ENCODE measurements around the gene IQGAP2. TPM values are rescaled to one million over a fixed set of nuclear protein-coding genes. Genes with fewer than 3 reads are reported as not detected.

Gene IQGAP2
- total RNA-seq, 1 experiment from 2014 or later, result 13.4 TPM

- BruUV-seq (replicated peaks), result no TSS peak
- DNase-seq, result no peak
- H3K27ac Mint-ChIP-seq (ENCODE audit: unreplicated experiment), result no peak overlapping the region
- CTCF ChIA-PET, result no interaction called here
- H3K4me3 Mint-ChIP-seq (ENCODE audit: low read depth, unreplicated experiment), result no peak overlapping the region
- H3K9me3 Mint-ChIP-seq (ENCODE audit: low read depth, unreplicated experiment), result no peaks in the 10 kb centered on the region
- H3K36me3 Mint-ChIP-seq (ENCODE audit: insufficient read depth, unreplicated experiment), result no peaks in the 10 kb centered on the region
- no peaks in the 10 kb centered on the region for H3K27me3 Mint-ChIP-seq (ENCODE audit: unreplicated experiment)
- TF ChIP-seq CTCF (IDR thresholded peaks at IDR 0.05; ENCODE audit: unreplicated experiment), result no peak
- peaks cover 19% of the 10 kb centered on the region for H3K4me1 Mint-ChIP-seq (ENCODE audit: low read depth, unreplicated experiment)
- intact Hi-C loops (cut with micrococcal nuclease; ENCODE audit: unreplicated experiment), result no loop called here
Measured at GRCh38 chr5:76684756-76685519, 281.9 kb downstream of the IQGAP2 start.

- no peaks in the 10 kb centered on the region for H3K27me3 Mint-ChIP-seq (ENCODE audit: unreplicated experiment)
- TF ChIP-seq CTCF (IDR thresholded peaks at IDR 0.05; ENCODE audit: unreplicated experiment), result no peak
- no peaks in the 10 kb centered on the region for H3K9me3 Mint-ChIP-seq (ENCODE audit: low read depth, unreplicated experiment)
- intact Hi-C loops (cut with micrococcal nuclease; ENCODE audit: unreplicated experiment), result no loop called here
- no peak for DNase-seq
- H3K4me1 Mint-ChIP-seq (ENCODE audit: low read depth, unreplicated experiment), result peaks cover 26% of the 10 kb centered on the region
- BruUV-seq (replicated peaks), result no TSS peak
- CTCF ChIA-PET, result no interaction called here
- H3K36me3 Mint-ChIP-seq (ENCODE audit: insufficient read depth, unreplicated experiment), result no peaks in the 10 kb centered on the region
- no peak overlapping the region for H3K4me3 Mint-ChIP-seq (ENCODE audit: low read depth, unreplicated experiment)
- no peak overlapping the region for H3K27ac Mint-ChIP-seq (ENCODE audit: unreplicated experiment)
Measured at GRCh38 chr5:76685704-76686103, 282.6 kb downstream of the IQGAP2 start.

GRCh38 chr5:76688212-76688611, 285.1 kb downstream of the IQGAP2 start:
- Mint-ChIP-seq H3K4me3 (ENCODE audit: low read depth, unreplicated experiment) (no peak overlapping the region), H3K4me1 (ENCODE audit: low read depth, unreplicated experiment) (peaks cover 44% of the 10 kb centered on the region), H3K36me3 (ENCODE audit: insufficient read depth, unreplicated experiment) (no peaks in the 10 kb centered on the region), H3K27ac (ENCODE audit: unreplicated experiment) (no peak overlapping the region), H3K9me3 (ENCODE audit: low read depth, unreplicated experiment) (no peaks in the 10 kb centered on the region), H3K27me3 (ENCODE audit: unreplicated experiment) (no peaks in the 10 kb centered on the region)
- BruUV-seq (replicated peaks), result no TSS peak
- CTCF ChIA-PET, result no interaction called here
- intact Hi-C loops (cut with micrococcal nuclease; ENCODE audit: unreplicated experiment), result no loop called here
- TF ChIP-seq CTCF (IDR thresholded peaks at IDR 0.05; ENCODE audit: unreplicated experiment), result no peak
- no peak for DNase-seq

- no peaks in the 10 kb centered on the region for H3K36me3 Mint-ChIP-seq (ENCODE audit: insufficient read depth, unreplicated experiment)
- TF ChIP-seq CTCF (IDR thresholded peaks at IDR 0.05; ENCODE audit: unreplicated experiment), result no peak
- no peaks in the 10 kb centered on the region for H3K9me3 Mint-ChIP-seq (ENCODE audit: low read depth, unreplicated experiment)
- no peak overlapping the region for H3K27ac Mint-ChIP-seq (ENCODE audit: unreplicated experiment)
- peaks cover 44% of the 10 kb centered on the region for H3K4me1 Mint-ChIP-seq (ENCODE audit: low read depth, unreplicated experiment)
- intact Hi-C loops (cut with micrococcal nuclease; ENCODE audit: unreplicated experiment), result no loop called here
- no peak overlapping the region for H3K4me3 Mint-ChIP-seq (ENCODE audit: low read depth, unreplicated experiment)
- no TSS peak for BruUV-seq (replicated peaks)
- no peaks in the 10 kb centered on the region for H3K27me3 Mint-ChIP-seq (ENCODE audit: unreplicated experiment)
- no peak for DNase-seq
- CTCF ChIA-PET, result no interaction called here
Measured at GRCh38 chr5:76688836-76689235, 285.8 kb downstream of the IQGAP2 start.

All from Calu3 (cell line).